IPS-11a (cell line): ENCODE results near the gene GRM2.
"Not testable (repeated sequence)": the region's sequence is repeated elsewhere in the genome, so short reads cannot be mapped to it uniquely, and the experiment has no call there.

Experiments
- H3K4me3 ChIP-seq: one replicate; pipeline ENCODE4 v1.5.1; 2013; ENCODE audit warnings: low read depth, low read length, control low read depth

Gene GRM2

GRCh38 chr3:51721062-51721745 lies 14.3 kb downstream of the GRM2 start:
- H3K4me3 ChIP-seq, result no peak overlapping the region

- H3K4me3 ChIP-seq, result no peak overlapping the region
Measured at GRCh38 chr3:51722362-51722761, 15.5 kb downstream of the GRM2 start.

GRCh38 chr3:51727500-51727899 lies 20.6 kb downstream of the GRM2 start:
- H3K4me3 ChIP-seq, result no peak overlapping the region

- no peak overlapping the region for H3K4me3 ChIP-seq
Measured at GRCh38 chr3:51729042-51729633, 22.3 kb downstream of the GRM2 start.

- no peak overlapping the region for H3K4me3 ChIP-seq
Measured at GRCh38 chr3:51733859-51734571, 27.1 kb downstream of the GRM2 start.

GRCh38 chr3:51734572-51734907 lies 27.7 kb downstream of the GRM2 start:
- H3K4me3 ChIP-seq, result no peak overlapping the region

- H3K4me3 ChIP-seq, result no peak overlapping the region
Measured at GRCh38 chr3:51735039-51735438, 28.2 kb downstream of the GRM2 start.

GRCh38 chr3:51735950-51736349 lies 29.1 kb downstream of the GRM2 start:
- H3K4me3 ChIP-seq, result no peak overlapping the region

- no peak overlapping the region for H3K4me3 ChIP-seq
Measured at GRCh38 chr3:51739110-51739509, 32.2 kb downstream of the GRM2 start.

- not testable (repeated sequence) for H3K4me3 ChIP-seq
Measured at GRCh38 chr3:51742320-51742719, 35.5 kb downstream of the GRM2 start.

GRCh38 chr3:51742978-51743377 lies 36.1 kb downstream of the GRM2 start:
- not testable (repeated sequence) for H3K4me3 ChIP-seq

GRCh38 chr3:51747840-51748239 lies 41.0 kb downstream of the GRM2 start:
- no peak overlapping the region for H3K4me3 ChIP-seq

GRCh38 chr3:51748327-51748726 lies 41.5 kb downstream of the GRM2 start:
- H3K4me3 ChIP-seq, result no peak overlapping the region

- H3K4me3 ChIP-seq, result no peak overlapping the region
Measured at GRCh38 chr3:51750878-51751277, 44.0 kb downstream of the GRM2 start.

GRCh38 chr3:51751287-51751686 lies 44.4 kb downstream of the GRM2 start:
- H3K4me3 ChIP-seq, result no peak overlapping the region

GRCh38 chr3:51753763-51754750 lies 47.2 kb downstream of the GRM2 start:
- H3K4me3 ChIP-seq, result not testable (repeated sequence)

- H3K4me3 ChIP-seq, result no peak overlapping the region
Measured at GRCh38 chr3:51759203-51759602, 52.3 kb downstream of the GRM2 start.
